Measurements from ENCODE around the gene TEX53. TPM values are rescaled to one million over a fixed set of nuclear protein-coding genes. Genes with fewer than 3 reads are reported as not detected.

The TEX53 gene
- total and polyA plus RNA-seq, 2 donors (not counting 1 experiment from before 2014, with no cell fraction given), result not detected

DNA sequence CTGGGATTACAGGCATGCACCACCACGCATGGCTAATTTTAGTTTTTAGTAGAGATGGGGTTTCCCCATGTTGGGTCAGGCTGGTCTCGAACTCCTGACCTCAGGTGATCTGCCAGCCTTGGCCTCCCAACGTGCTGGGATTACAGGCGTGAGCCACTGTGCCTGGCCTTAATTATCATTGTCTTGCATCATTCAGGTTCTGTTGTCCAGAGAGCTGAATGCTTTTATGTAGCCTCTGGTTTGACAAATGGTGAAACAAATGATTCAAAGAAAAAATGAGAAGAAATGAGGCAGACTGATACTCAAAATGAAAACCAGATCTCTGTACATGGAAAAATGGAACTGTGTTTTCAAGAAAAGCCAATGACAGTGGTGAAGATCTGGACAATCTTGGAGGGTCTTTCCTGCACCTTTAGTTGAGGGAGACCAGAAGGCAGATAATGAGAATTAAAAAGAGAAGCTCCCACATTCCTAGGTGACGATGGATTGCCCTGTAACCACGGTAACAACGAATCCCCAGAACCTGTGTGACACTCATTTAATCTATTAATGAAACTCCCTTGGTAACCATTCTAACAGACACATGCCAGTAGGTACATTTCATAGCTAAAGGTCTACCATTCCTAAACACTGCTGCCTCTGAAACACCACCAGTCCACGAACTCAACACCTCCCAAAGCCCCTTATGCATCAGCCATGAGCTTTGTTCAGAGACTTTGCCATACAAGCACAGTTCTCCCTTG lies 22.8 kb upstream of the TEX53 start:
- no peak overlapping the region for H3K9ac ChIP-seq (ENCODE audit: low read length)
- H3K27ac ChIP-seq (ENCODE audit: low read length in 2 of 2), result no peak overlapping the region
- ChIA-PET POLR2A (no interaction called here), CTCF (interaction anchor here (0.6 to 9.1 kb wide), 31 partner anchors 8 to 339 kb away, joined by 3 to 86 read pairs (median 5); no protein-coding TSS in a partner anchor)
- no peak for DNase-seq
- Mint-ChIP-seq H3K4me1 (peaks cover 2% of the 10 kb centered on the region), H3K27ac (no peak overlapping the region), H3K27me3 (peaks cover 44% of the 10 kb centered on the region), H3K9me3 (ENCODE audit: insufficient read depth) (no peaks in the 10 kb centered on the region), H3K4me3 (no peak overlapping the region)
- H4K20me1 ChIP-seq (ENCODE audit: control insufficient read depth, insufficient read depth, low read length, poor library complexity, severe bottlenecking), result no peaks in the 10 kb centered on the region
- no peaks in the 10 kb centered on the region for H3K36me3 ChIP-seq (replicated peaks in 1 of 2; ENCODE audit: control extremely low read depth in 1 of 2, control insufficient read depth in 1 of 2, extremely low read depth in 1 of 2, insufficient read depth in 2 of 2, low read length in 1 of 2)
- H2AFZ ChIP-seq (ENCODE audit: insufficient read depth, low read depth, low read length, poor library complexity, severe bottlenecking), result no peak overlapping the region
- H3K9me3 ChIP-seq (ENCODE audit: control extremely low read depth in 1 of 3, control insufficient read depth in 2 of 3, insufficient read depth in 1 of 3, low read length in 2 of 3), result no peaks in the 10 kb centered on the region
- no peak overlapping the region for H3K4me2 ChIP-seq (replicated peaks; ENCODE audit: low read depth, low read length, poor library complexity, severe bottlenecking)
- no peak overlapping the region for H3K4me3 ChIP-seq (ENCODE audit: control extremely low read depth in 1 of 5, extremely low read depth in 1 of 5, insufficient read depth in 1 of 5, low read depth in 2 of 5, low read length in 4 of 5)
- ATAC-seq (ENCODE audit: low read depth), result no peak
- WGBS (ENCODE audit: insufficient coverage), result 78% methylated on average over 8 of the region's 8 CpGs
- H3K79me2 ChIP-seq (ENCODE audit: control insufficient read depth, insufficient read depth, low read length), result no peaks in the 10 kb centered on the region
- intact Hi-C loops (cut with micrococcal nuclease), result loop anchor here (1.0 kb wide), 3 partner anchors 59 to 334 kb away; no protein-coding TSS in a partner anchor
- TF ChIP-seq, protein P1, sequence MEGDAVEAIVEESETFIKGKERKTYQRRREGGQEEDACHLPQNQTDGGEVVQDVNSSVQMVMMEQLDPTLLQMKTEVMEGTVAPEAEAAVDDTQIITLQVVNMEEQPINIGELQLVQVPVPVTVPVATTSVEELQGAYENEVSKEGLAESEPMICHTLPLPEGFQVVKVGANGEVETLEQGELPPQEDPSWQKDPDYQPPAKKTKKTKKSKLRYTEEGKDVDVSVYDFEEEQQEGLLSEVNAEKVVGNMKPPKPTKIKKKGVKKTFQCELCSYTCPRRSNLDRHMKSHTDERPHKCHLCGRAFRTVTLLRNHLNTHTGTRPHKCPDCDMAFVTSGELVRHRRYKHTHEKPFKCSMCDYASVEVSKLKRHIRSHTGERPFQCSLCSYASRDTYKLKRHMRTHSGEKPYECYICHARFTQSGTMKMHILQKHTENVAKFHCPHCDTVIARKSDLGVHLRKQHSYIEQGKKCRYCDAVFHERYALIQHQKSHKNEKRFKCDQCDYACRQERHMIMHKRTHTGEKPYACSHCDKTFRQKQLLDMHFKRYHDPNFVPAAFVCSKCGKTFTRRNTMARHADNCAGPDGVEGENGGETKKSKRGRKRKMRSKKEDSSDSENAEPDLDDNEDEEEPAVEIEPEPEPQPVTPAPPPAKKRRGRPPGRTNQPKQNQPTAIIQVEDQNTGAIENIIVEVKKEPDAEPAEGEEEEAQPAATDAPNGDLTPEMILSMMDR (IDR thresholded peaks at IDR 0.05), result no peak
- TF ChIP-seq EZH2 (IDR thresholded peaks at IDR 0.05; ENCODE audit: borderline replicate concordance, insufficient read depth, low read depth, low read length, poor library complexity, severe bottlenecking), result no peak
- H3K27me3 ChIP-seq (replicated peaks in 1 of 4; ENCODE audit: control extremely low read depth in 1 of 4, control insufficient read depth in 3 of 4, insufficient read depth in 4 of 4, low read length in 3 of 4), result peaks cover 0 to 15% (median 8%) of the 10 kb centered on the region in 4 experiments
- H3K4me1 ChIP-seq (ENCODE audit: control insufficient read depth in 2 of 2, insufficient read depth in 2 of 2, low read length in 2 of 2), result peaks cover 0 to 4% of the 10 kb centered on the region in 2 donors

DNA sequence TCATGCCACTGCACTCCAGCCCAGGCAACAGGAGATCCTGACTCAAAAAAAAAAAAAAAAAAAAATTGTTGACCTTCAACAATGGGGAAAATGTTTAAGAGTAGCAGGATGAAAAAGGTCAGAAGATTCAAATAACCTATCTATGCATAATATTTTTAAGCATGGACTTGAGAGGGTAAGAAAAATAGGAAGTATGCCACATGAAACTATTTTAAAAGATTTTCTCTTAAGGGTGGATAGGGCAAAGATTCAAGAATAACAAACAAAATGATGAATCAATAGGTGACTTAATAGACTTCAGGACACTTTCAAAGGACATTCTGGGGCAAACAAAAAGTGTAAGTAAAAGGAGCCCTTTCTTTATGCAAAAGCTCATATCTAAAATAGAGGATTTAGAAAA lies 21.2 kb upstream of the TEX53 start:
- H3K4me3 ChIP-seq (ENCODE audit: control extremely low read depth in 1 of 5, extremely low read depth in 1 of 5, insufficient read depth in 1 of 5, low read depth in 2 of 5, low read length in 4 of 5), result no peak overlapping the region
- no peak overlapping the region for H3K27ac Mint-ChIP-seq
- H3K79me2 ChIP-seq (ENCODE audit: control insufficient read depth, insufficient read depth, low read length), result no peaks in the 10 kb centered on the region
- intact Hi-C loops (cut with micrococcal nuclease), result no loop called here
- no peak overlapping the region for H3K4me3 Mint-ChIP-seq
- DNase-seq (no peak), ATAC-seq (ENCODE audit: low read depth) (no peak)
- H3K9ac ChIP-seq (ENCODE audit: low read length), result no peak overlapping the region
- CTCF ChIA-PET, result interaction anchor here (9.1 kb wide), 1 partner anchor 337 kb away, joined by 86 read pairs; no protein-coding TSS in a partner anchor
- H3K27me3 ChIP-seq (replicated peaks in 1 of 4; ENCODE audit: control extremely low read depth in 1 of 4, control insufficient read depth in 3 of 4, insufficient read depth in 4 of 4, low read length in 3 of 4), result peaks cover 0 to 15% (median 8%) of the 10 kb centered on the region in 4 experiments
- no peaks in the 10 kb centered on the region for H4K20me1 ChIP-seq (ENCODE audit: control insufficient read depth, insufficient read depth, low read length, poor library complexity, severe bottlenecking)
- no peak overlapping the region for H3K4me2 ChIP-seq (replicated peaks; ENCODE audit: low read depth, low read length, poor library complexity, severe bottlenecking)
- H3K27ac ChIP-seq (ENCODE audit: low read length in 2 of 2), result no peak overlapping the region
- H3K9me3 Mint-ChIP-seq (ENCODE audit: insufficient read depth), result no peaks in the 10 kb centered on the region
- no peaks in the 10 kb centered on the region for H3K9me3 ChIP-seq (ENCODE audit: control extremely low read depth in 1 of 3, control insufficient read depth in 2 of 3, insufficient read depth in 1 of 3, low read length in 2 of 3)
- peaks cover 54% of the 10 kb centered on the region for H3K27me3 Mint-ChIP-seq
- no peaks in the 10 kb centered on the region for H3K36me3 ChIP-seq (replicated peaks in 1 of 2; ENCODE audit: control extremely low read depth in 1 of 2, control insufficient read depth in 1 of 2, extremely low read depth in 1 of 2, insufficient read depth in 2 of 2, low read length in 1 of 2)
- H3K4me1 ChIP-seq (ENCODE audit: control insufficient read depth in 2 of 2, insufficient read depth in 2 of 2, low read length in 2 of 2), result peaks cover 0 to 4% of the 10 kb centered on the region in 2 donors
- H3K4me1 Mint-ChIP-seq, result peaks cover 2% of the 10 kb centered on the region
- H2AFZ ChIP-seq (ENCODE audit: insufficient read depth, low read depth, low read length, poor library complexity, severe bottlenecking), result no peak overlapping the region
- TF ChIP-seq EZH2 (IDR thresholded peaks at IDR 0.05; ENCODE audit: borderline replicate concordance, insufficient read depth, low read depth, low read length, poor library complexity, severe bottlenecking), result no peak
- TF ChIP-seq, protein P1 (IDR thresholded peaks at IDR 0.05), result no peak
- POLR2A ChIA-PET, result no interaction called here
